Measurements from ENCODE around the gene GUCY2C. TPM values are rescaled to one million over a fixed set of nuclear protein-coding genes. Genes with fewer than 3 reads are reported as not detected.

The GUCY2C gene
- total RNA-seq, 1 donor: not detected

DNA sequence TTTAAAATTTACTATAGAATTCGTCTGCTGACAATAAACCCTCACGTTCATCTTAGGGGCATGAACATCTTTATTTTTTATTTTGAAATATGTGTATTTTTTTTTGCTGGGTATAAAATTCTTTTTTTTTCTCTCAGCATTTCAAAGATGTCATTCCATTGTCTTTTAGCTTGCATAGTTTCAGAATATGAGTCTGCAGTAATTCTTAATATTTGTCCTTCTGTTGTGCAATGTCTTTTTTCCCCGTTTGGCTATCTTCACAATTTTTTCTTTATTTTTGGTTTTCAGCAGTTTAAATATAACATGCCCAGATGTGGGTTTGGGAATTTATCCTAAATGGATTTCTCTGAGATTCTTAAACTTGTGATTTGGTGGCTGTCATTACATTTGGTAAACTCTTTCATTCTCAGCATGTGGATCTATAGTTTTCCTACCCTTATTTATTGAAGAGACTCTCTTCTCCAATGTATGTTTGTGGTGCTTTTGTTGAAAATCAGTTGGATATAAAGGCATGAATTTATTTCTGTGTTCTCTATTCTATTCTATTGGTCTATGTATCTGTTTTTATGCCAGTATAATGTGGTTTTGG lies 90.9 kb downstream of the GUCY2C start:
- Histone ChIP-seq H3K27me3 (ENCODE audit: insufficient read depth, low read length) (no peaks in the 10 kb centered on the region), H3K79me2 (ENCODE audit: insufficient read depth, low read length) (no peaks in the 10 kb centered on the region), H3K36me3 (ENCODE audit: insufficient read depth, low read length) (no peaks in the 10 kb centered on the region), H3K27ac (ENCODE audit: low read depth, low read length) (no peak overlapping the region), H4K20me1 (ENCODE audit: insufficient read depth, low read length) (no peaks in the 10 kb centered on the region), H3K4me2 (ENCODE audit: insufficient read depth, low read length) (no peak overlapping the region), H3K4me3 (ENCODE audit: insufficient read depth, low read length) (no peak overlapping the region), H2AFZ (ENCODE audit: low read length) (no peak overlapping the region), H3K4me1 (ENCODE audit: insufficient read depth, low read length) (no peaks in the 10 kb centered on the region), H3K9me3 (ENCODE audit: low read depth, low read length) (no peaks in the 10 kb centered on the region)
- DNase-seq (ENCODE audit: insufficient read length, low spot score, missing footprints): no peak
- TF ChIP-seq, protein P1, sequence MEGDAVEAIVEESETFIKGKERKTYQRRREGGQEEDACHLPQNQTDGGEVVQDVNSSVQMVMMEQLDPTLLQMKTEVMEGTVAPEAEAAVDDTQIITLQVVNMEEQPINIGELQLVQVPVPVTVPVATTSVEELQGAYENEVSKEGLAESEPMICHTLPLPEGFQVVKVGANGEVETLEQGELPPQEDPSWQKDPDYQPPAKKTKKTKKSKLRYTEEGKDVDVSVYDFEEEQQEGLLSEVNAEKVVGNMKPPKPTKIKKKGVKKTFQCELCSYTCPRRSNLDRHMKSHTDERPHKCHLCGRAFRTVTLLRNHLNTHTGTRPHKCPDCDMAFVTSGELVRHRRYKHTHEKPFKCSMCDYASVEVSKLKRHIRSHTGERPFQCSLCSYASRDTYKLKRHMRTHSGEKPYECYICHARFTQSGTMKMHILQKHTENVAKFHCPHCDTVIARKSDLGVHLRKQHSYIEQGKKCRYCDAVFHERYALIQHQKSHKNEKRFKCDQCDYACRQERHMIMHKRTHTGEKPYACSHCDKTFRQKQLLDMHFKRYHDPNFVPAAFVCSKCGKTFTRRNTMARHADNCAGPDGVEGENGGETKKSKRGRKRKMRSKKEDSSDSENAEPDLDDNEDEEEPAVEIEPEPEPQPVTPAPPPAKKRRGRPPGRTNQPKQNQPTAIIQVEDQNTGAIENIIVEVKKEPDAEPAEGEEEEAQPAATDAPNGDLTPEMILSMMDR (IDR thresholded peaks at IDR 0.05; ENCODE audit: extremely low read depth, low read depth, low read length): no peak

- Histone ChIP-seq H3K4me3 (ENCODE audit: insufficient read depth, low read length) (no peak overlapping the region), H3K4me1 (ENCODE audit: insufficient read depth, low read length) (no peaks in the 10 kb centered on the region), H2AFZ (ENCODE audit: low read length) (no peak overlapping the region), H3K79me2 (ENCODE audit: insufficient read depth, low read length) (no peaks in the 10 kb centered on the region), H3K9me3 (ENCODE audit: low read depth, low read length) (no peaks in the 10 kb centered on the region), H3K36me3 (ENCODE audit: insufficient read depth, low read length) (no peaks in the 10 kb centered on the region), H4K20me1 (ENCODE audit: insufficient read depth, low read length) (no peaks in the 10 kb centered on the region), H3K27me3 (ENCODE audit: insufficient read depth, low read length) (no peaks in the 10 kb centered on the region), H3K27ac (ENCODE audit: low read depth, low read length) (no peak overlapping the region), H3K4me2 (ENCODE audit: insufficient read depth, low read length) (no peak overlapping the region)
- no peak for DNase-seq (ENCODE audit: insufficient read length, low spot score, missing footprints)
- TF ChIP-seq, protein P1 (IDR thresholded peaks at IDR 0.05; ENCODE audit: extremely low read depth, low read depth, low read length): no peak
These were observed 94.5 kb downstream of the GUCY2C start for GRCh38 chr12:14601692-14602478.

- Histone ChIP-seq H3K9me3 (ENCODE audit: low read depth, low read length) (no peaks in the 10 kb centered on the region), H3K4me1 (ENCODE audit: insufficient read depth, low read length) (no peaks in the 10 kb centered on the region), H3K79me2 (ENCODE audit: insufficient read depth, low read length) (no peaks in the 10 kb centered on the region), H4K20me1 (ENCODE audit: insufficient read depth, low read length) (no peaks in the 10 kb centered on the region), H3K27me3 (ENCODE audit: insufficient read depth, low read length) (no peaks in the 10 kb centered on the region), H3K4me3 (ENCODE audit: insufficient read depth, low read length) (no peak overlapping the region), H2AFZ (ENCODE audit: low read length) (no peak overlapping the region), H3K27ac (ENCODE audit: low read depth, low read length) (no peak overlapping the region), H3K4me2 (ENCODE audit: insufficient read depth, low read length) (no peak overlapping the region), H3K36me3 (ENCODE audit: insufficient read depth, low read length) (no peaks in the 10 kb centered on the region)
- no peak for DNase-seq (ENCODE audit: insufficient read length, low spot score, missing footprints)
- TF ChIP-seq, protein P1 (IDR thresholded peaks at IDR 0.05; ENCODE audit: extremely low read depth, low read depth, low read length): no peak
These were observed 98.9 kb downstream of the GUCY2C start for GRCh38 chr12:14597480-14597879.

- no peak overlapping the region for H3K27ac ChIP-seq (ENCODE audit: low read depth, low read length)
- no peaks in the 10 kb centered on the region for H4K20me1 ChIP-seq (ENCODE audit: insufficient read depth, low read length)
- H3K4me3 ChIP-seq (ENCODE audit: insufficient read depth, low read length): no peak overlapping the region
- no peaks in the 10 kb centered on the region for H3K36me3 ChIP-seq (ENCODE audit: insufficient read depth, low read length)
- H3K4me1 ChIP-seq (ENCODE audit: insufficient read depth, low read length): no peaks in the 10 kb centered on the region
- H3K79me2 ChIP-seq (ENCODE audit: insufficient read depth, low read length): no peaks in the 10 kb centered on the region
- DNase-seq (ENCODE audit: insufficient read length, low spot score, missing footprints): no peak
- H3K4me2 ChIP-seq (ENCODE audit: insufficient read depth, low read length): no peak overlapping the region
- H2AFZ ChIP-seq (ENCODE audit: low read length): no peak overlapping the region
- no peaks in the 10 kb centered on the region for H3K27me3 ChIP-seq (ENCODE audit: insufficient read depth, low read length)
- TF ChIP-seq, protein P1 (IDR thresholded peaks at IDR 0.05; ENCODE audit: extremely low read depth, low read depth, low read length): no peak
- H3K9me3 ChIP-seq (ENCODE audit: low read depth, low read length): no peaks in the 10 kb centered on the region
These were observed 104.7 kb downstream of the GUCY2C start for GRCh38 chr12:14591719-14592118.
